HG02588 (cell line): Measurements from ENCODE around the gene KIRREL3.

Experiments used
- ATAC-seq: cut with Tn5 transposase; IDR thresholded peaks from one replicate; pipeline ENCODE4 v1.9.1; 2021; ENCODE audit warnings: mild to moderate bottlenecking, moderate library complexity; ENCODE audit not compliant: unreplicated experiment

The KIRREL3 gene

GRCh38 chr11:126437731-126438130, 562.8 kb downstream of the KIRREL3 start:
- no peak for ATAC-seq

GRCh38 chr11:126436209-126436755, 564.3 kb downstream of the KIRREL3 start:
- ATAC-seq = no peak

- ATAC-seq = no peak
Observed at GRCh38 chr11:126434950-126435335, 565.6 kb downstream of the KIRREL3 start.

- no peak for ATAC-seq
Observed at GRCh38 chr11:126433989-126434949, 566.3 kb downstream of the KIRREL3 start.

- no peak for ATAC-seq
Observed at GRCh38 chr11:126433244-126433846, 567.2 kb downstream of the KIRREL3 start.

GRCh38 chr11:126432525-126432924, 568.0 kb downstream of the KIRREL3 start:
- ATAC-seq = no peak

- no peak for ATAC-seq
Observed at GRCh38 chr11:126432065-126432461, 568.5 kb downstream of the KIRREL3 start.

GRCh38 chr11:126431401-126432064, 569.0 kb downstream of the KIRREL3 start:
- ATAC-seq = no peak

- ATAC-seq = no peak
Observed at GRCh38 chr11:126430581-126431335, 569.8 kb downstream of the KIRREL3 start.

- peak; percentile 74 for ATAC-seq
Observed at GRCh38 chr11:126426820-126427749, 573.5 kb downstream of the KIRREL3 start.

- no peak for ATAC-seq
Observed at GRCh38 chr11:126426106-126426505, 574.5 kb downstream of the KIRREL3 start.

GRCh38 chr11:126424471-126425039, 576.0 kb downstream of the KIRREL3 start:
- no peak for ATAC-seq

- ATAC-seq = no peak
Observed at GRCh38 chr11:126423743-126424142, 576.8 kb downstream of the KIRREL3 start.

- ATAC-seq = no peak
Observed at GRCh38 chr11:126423154-126423553, 577.4 kb downstream of the KIRREL3 start.

- ATAC-seq = no peak
Observed at GRCh38 chr11:126422446-126422845, 578.1 kb downstream of the KIRREL3 start.

- ATAC-seq = no peak
Observed at GRCh38 chr11:126421271-126421671, 579.3 kb downstream of the KIRREL3 start.

- ATAC-seq = no peak
Observed at GRCh38 chr11:126420698-126421256, 579.8 kb downstream of the KIRREL3 start.

GRCh38 chr11:126419801-126420697, 580.5 kb downstream of the KIRREL3 start:
- peak; percentile 55 for ATAC-seq
